Activated CD4-positive, CD25-positive, alpha-beta regulatory T cell (primary cell): ENCODE measurements around the gene KDM3A.

Experiments
- DNase-seq, 4 experiments: peaks; one replicate each; lab custom pipeline; 2025; lab: John Stamatoyannopoulos, UW

Gene KDM3A

GRCh38 chr2:86520153-86520552, 79.0 kb downstream of the KDM3A start:
- DNase-seq: no peak

- no peak for DNase-seq
These were observed 80.8 kb downstream of the KDM3A start for GRCh38 chr2:86521922-86522321.

DNA sequence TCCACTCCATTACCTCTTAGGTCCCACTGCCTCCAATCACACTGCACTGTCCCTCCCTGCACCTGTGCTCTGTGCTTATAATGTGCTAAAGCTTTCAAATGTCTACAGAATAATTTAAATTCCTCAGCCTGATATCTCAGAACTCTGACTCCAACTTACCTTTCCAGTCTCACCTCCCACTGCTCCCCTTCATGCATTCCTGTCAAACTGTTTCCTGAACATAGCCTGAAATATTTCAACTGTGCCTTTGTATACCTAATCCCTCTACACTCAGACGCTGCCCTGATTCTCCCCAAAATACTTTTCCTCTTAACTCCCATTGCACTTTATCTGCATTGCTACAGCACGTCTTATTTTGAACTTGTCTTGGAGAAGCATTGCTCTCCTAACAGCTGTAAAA, 81.5 kb downstream of the KDM3A start:
- DNase-seq: no peak

DNA sequence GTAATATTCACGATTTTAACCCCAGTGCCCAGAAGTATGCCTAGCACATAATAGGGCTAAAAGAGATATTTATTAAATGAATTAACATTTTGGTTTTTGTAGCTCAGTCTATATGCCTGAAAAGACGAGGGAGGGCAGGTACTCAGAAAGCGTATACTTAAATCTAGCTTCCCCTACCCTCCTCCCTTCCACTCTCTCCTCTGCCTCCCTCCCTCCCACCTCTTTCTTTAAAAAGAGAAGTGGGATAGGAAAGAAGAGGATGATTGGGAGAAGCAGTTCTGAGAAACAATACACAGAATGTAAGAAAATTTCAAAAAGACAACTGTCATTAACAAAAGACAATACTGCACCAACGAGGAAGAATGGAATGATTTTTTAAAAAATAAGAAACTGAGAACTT, 82.3 kb downstream of the KDM3A start:
- DNase-seq: no peak

GRCh38 chr2:86525421-86526340, 84.5 kb downstream of the KDM3A start:
- DNase-seq: no peak

- DNase-seq: no peak
These were observed 92.4 kb downstream of the KDM3A start for GRCh38 chr2:86533589-86533988.

DNA sequence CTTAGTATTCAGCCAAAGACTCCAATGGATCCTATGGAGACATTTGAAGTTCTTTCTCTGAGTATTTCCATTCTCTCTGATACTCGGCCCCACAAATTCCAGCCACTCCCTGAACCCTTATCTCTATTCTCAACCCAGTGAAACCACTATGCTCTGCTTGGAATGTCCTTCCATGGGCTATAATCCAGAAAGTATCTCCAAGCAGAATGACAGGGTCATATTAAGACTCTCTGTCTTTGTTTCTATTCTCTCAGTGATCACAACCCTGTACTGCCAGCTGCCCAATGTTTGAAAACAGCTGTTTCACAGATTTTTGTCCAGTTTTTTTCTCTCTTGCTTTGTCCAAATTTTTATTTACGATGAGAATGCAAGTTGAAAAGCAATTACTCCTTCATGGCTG, 100.2 kb downstream of the KDM3A start:
- DNase-seq: no peak
